SK-N-SH treated with all-trans-retinoic acid at 6 μM for 48 hours (cell line): Measurements from ENCODE around the gene RNF103.

Experiments used
- ATAC-seq: fragments of 200-7000 bp; cut with Tn5 transposase; 3 replicates; pipeline ENCODE4 v1.9.1; 2020; ENCODE audit warnings: mild to moderate bottlenecking, moderate library complexity
- BACH2 ChIP-seq: fragments of 250-450 bp; sonication (Bioruptor Pico); IDR thresholded peaks from 2 replicates; pipeline ENCODE4 v1.9.0; 2021; ENCODE audit warnings: mild to moderate bottlenecking, borderline replicate concordance
- CREB5 ChIP-seq: fragments of 250-450 bp; sonication (Bioruptor Pico); IDR thresholded peaks from 2 replicates; pipeline ENCODE4 v1.5.1; 2020; ENCODE audit warnings: low read depth, mild to moderate bottlenecking, moderate library complexity
- CSDC2 ChIP-seq: fragments of 250-450 bp; sonication (Bioruptor Pico); IDR thresholded peaks from 2 replicates; pipeline ENCODE4 v1.5.0; 2020; ENCODE audit warnings: mild to moderate bottlenecking, moderate library complexity
- CSRNP3 ChIP-seq: fragments of 250-450 bp; sonication (Bioruptor Pico); IDR thresholded peaks from 2 replicates; pipeline ENCODE4 v1.5.1; 2021; ENCODE audit warnings: mild to moderate bottlenecking, moderate library complexity
- ISL1 ChIP-seq: fragments of 250-450 bp; sonication (Bioruptor Pico); IDR thresholded peaks from 2 replicates; pipeline ENCODE4 v2.1.2; 2022; ENCODE audit warnings: mild to moderate bottlenecking, moderate library complexity
- PATZ1 ChIP-seq: fragments of 250-450 bp; sonication (Bioruptor Pico); IDR thresholded peaks from 2 replicates; pipeline ENCODE4 v1.8.0; 2020; ENCODE audit warnings: mild to moderate bottlenecking, moderate library complexity, borderline replicate concordance
- POU6F1 ChIP-seq: fragments of 250-450 bp; sonication (Bioruptor Pico); IDR thresholded peaks from 2 replicates; pipeline ENCODE4 v1.8.0; 2021; ENCODE audit warnings: low read depth, mild to moderate bottlenecking, moderate library complexity, borderline replicate concordance
- RARB ChIP-seq: fragments of 250-450 bp; sonication (Bioruptor Pico); IDR thresholded peaks from 2 replicates; pipeline ENCODE4 v1.8.0; 2021; ENCODE audit warnings: mild to moderate bottlenecking, moderate library complexity
- TOX ChIP-seq: fragments of 250-450 bp; sonication (Bioruptor Pico); IDR thresholded peaks from 2 replicates; pipeline ENCODE4 v1.8.0; 2021; ENCODE audit warnings: mild to moderate bottlenecking, moderate library complexity, borderline replicate concordance
- TSHZ2 ChIP-seq: fragments of 250-450 bp; sonication (Bioruptor Pico); IDR thresholded peaks from 2 replicates; pipeline ENCODE4 v1.5.0; 2020; ENCODE audit warnings: mild to moderate bottlenecking, moderate library complexity
- ZFP3 ChIP-seq: fragments of 250-450 bp; sonication (Bioruptor Pico); IDR thresholded peaks from 2 replicates; pipeline ENCODE4 v1.5.0; 2020; ENCODE audit warnings: mild to moderate bottlenecking, moderate library complexity
- ZNF565 ChIP-seq: fragments of 450-650 bp; formaldehyde crosslinking; conservative IDR thresholded peaks from 2 replicates; pipeline ENCODE4 v1.5.0; 2020; ENCODE audit warnings: low read depth, mild to moderate bottlenecking, moderate library complexity
- ZNF8 ChIP-seq: fragments of 450-650 bp; formaldehyde crosslinking; IDR thresholded peaks from 2 replicates; pipeline ENCODE4 v1.5.0; 2020; ENCODE audit warnings: mild to moderate bottlenecking, moderate library complexity

RNF103 gene

GRCh38 chr2:86648681-86649080 is 25.0 kb upstream of the RNF103 start:
- no peak for TF ChIP-seq TSHZ2 (CRISPR knock-in tag)
- TF ChIP-seq, all 23 proteins: peak for 0
- no peak for ATAC-seq

GRCh38 chr2:86646865-86647264 is 23.2 kb upstream of the RNF103 start:
- TF ChIP-seq PATZ1 (CRISPR knock-in tag) (no peak), ZNF565 (CRISPR knock-in tag) (no peak), TOX (CRISPR knock-in tag) (no peak), BACH2 (CRISPR knock-in tag) (no peak), ZFP3 (CRISPR knock-in tag) (no peak), RARB (no peak), CREB5 (CRISPR knock-in tag) (no peak)
- no peak for ATAC-seq

- no peak for ATAC-seq
- TF ChIP-seq POU6F1 (no peak), PATZ1 (CRISPR knock-in tag) (no peak), TSHZ2 (CRISPR knock-in tag) (no peak), ZNF8 (CRISPR knock-in tag) (no peak), ZNF565 (CRISPR knock-in tag) (no peak), ZFP3 (CRISPR knock-in tag) (no peak), CREB5 (CRISPR knock-in tag) (no peak), CSRNP3 (no peak), CSDC2 (CRISPR knock-in tag) (no peak), ISL1 (CRISPR knock-in tag) (no peak), BACH2 (CRISPR knock-in tag) (no peak)
Observed at GRCh38 chr2:86646329-86646728, 22.7 kb upstream of the RNF103 start.
